Activated CD4-positive, alpha-beta T cell treated with anti-CD3 and anti-CD28 coated beads, Interleukin-2, amount 50 U/mL, for 16 hours (primary cell): ENCODE results near the gene ANKDD1B.

Experiments
- DNase-seq: peaks from one replicate; pipeline ENCODE4 v3.0.0-alpha.2; 2020

ANKDD1B gene

DNA sequence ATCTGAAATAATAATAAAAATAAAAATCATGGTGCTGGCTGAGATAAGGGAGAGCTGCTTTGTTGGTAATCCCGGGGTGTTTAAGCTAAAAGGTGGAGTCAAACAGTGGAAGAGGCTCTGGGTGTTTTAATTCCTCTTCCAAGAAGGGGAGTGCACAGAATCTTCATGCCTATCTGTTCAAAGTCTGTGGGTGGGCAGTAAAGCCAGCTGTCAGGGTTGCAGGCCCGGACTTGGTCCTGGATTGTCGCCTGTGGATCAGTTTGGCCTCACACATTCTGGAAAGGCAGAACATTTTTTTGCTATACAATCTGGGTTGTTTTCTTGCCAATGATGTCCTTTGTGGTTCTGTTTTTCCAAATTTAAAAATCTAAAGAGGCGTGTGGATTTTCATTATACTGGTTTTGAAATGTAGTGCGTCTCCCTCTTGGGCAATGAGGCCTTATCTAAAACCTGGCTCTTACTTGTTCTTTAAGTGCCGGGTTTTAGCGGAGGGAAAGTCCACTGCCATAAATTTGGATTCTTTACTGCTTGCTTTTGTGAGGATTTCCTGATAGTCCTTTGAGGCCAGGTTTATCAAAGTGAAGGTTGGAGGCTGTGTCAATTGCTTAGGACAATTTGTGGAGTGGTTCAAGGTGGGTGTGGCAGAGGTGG is 5.8 kb downstream of the ANKDD1B start:
- no peak for DNase-seq

DNA sequence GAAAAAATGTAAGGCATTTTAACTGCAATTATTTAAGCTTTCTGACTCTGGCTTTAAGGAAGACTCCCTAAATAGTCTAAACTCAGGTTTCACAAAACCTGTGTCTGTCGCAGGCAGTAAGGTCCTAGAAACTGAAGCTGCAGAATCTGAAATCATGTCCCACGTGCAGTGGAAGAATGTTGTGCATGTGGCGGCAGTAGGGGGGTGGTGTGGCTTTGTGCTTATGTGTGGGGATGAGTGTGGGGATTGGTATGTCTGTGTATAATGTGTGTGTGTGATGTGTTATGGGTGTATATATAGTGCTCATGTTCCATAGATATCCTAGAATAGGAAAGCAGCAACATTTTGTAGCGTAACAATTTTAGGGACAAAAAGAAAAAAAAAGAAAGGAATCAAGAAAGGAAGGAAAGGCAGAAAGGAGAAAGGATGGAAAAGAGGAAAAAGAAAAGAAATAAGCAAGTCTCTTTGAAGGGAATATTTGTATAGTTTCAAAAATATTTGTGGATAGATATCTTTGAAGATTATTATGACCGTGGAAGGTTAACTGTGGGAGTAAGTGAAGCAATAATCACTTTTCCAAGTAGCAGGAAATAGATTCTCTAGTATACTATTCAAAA is 6.6 kb downstream of the ANKDD1B start:
- no peak for DNase-seq

DNA sequence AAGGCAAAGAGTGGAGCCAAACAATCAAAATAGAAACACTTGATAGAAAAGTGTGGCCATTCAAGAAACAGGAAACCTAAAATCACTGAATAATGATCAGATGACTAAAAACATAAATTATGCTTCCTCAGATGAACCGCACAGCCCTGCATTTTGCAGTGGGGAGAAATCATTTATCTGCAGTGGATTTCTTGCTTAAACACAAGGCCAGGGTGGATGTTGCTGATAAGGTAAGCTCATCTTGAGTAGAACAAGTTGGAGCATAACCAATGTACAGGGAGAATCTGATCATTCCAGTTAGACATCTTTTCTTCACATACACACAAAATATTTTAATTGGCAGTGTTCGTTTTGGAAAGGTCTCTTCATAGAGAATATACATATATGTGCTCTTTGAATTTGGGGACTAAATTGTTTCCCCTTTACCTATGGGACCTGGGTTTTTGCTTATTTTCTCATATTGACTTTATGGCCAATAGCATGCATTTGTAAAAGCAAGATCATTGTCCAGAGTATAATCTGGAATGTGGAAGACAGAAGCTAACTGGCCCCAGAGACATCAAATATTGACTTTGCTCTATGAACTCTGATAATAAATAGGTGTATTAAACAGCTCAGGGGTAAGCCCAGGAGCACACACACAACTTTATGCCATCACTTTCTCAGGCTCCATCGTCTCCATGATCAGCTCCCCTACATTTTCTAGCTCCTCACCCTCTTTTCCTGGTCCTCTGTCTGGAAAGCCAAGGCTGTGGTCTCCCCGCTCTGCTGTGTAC is 9.1 kb downstream of the ANKDD1B start:
- DNase-seq, result peak; percentile 15

DNA sequence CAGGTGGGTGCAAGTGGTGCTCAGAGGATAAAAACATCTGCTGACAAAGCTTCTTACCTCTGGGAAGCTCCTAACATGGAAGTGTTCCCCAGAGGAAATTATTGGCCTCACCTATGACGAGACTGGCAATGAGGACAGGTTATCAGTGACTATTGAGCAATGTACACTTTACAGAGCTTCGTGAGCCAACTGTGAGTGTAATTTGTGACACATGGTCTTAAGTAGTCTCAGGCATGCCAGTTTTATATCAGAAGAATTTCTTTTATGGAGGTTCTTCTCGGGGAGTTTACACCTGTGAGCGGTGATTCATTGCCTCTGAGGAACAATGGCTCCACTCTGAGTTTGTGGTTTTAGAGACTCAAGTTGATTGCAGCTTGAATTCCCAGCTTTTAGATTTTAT is 11.3 kb downstream of the ANKDD1B start:
- DNase-seq, result no peak

DNA sequence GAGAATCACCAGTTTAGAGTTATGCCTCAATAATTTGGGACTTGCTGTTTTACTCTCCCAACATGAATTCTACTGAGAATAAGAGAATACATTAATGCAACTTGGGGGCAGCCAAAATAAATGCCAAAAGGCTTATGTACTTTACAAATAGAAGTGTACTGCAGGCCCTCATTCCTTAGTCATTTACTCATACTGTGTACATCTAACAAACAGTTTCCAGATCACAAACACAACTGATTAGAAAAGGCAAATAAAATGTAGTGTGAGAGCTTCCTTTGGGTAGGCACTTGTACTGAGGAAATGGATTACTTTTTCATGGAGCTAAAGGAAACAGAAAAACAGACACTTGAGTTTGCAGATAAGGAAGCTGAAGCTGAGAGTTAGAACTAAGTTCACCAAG is 12.6 kb downstream of the ANKDD1B start:
- no peak for DNase-seq

DNA sequence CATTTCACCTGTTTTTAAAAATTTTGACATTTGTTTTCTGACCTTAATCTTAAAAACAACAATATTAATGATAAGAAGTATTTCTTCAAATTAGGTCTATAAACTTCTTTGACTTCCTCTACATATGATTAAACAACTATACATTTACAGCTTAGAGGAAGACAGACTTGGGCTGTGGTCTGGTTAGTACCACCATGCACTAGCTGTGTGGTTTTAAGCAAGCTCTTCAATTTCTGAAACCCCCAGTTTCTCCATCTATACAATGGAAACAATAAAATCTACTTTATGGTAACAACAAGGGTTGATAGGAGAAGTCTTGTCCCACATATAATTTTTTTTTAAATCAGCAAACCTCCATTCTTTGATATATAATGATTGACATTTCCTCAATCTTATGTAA is 15.7 kb downstream of the ANKDD1B start:
- DNase-seq, result no peak

DNA sequence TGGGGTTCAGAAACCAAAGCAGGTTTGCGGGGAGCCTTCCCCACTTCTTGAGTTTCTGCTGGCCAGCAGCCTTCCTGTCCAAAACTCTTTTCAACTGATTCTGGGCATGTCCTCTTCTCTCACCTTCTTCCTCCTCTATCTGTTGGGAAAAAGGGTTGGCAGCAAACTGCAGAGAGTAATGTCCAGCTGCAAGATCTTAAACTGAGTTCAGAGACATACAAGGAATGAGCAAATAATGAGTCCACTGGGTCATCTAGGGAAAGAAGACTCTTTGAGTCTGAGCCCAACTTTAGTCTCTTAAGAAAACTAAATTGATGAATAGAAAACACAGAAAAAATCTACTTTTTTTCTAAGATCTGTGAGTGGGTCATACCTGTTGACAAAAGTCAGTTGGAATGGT is 16.5 kb downstream of the ANKDD1B start:
- DNase-seq, result no peak

DNA sequence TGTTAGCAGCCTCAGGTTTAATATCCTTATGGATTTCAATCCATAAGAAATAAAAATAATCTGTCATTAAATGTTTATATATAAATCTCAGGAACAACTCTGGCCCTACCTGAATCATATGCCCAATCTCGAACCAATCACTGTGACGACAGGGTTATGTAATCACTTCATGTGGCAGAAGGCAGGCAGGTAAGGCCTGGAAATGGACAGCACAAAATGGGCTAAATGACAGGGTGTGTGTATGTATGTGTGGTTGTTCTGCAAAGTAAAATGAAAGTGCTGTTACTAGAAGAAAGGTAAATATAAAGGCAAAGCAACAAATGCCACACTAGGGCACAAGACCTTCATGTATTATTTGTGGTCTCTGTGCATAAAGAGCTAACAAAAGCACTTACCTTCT is 19.6 kb downstream of the ANKDD1B start:
- DNase-seq, result no peak

DNA sequence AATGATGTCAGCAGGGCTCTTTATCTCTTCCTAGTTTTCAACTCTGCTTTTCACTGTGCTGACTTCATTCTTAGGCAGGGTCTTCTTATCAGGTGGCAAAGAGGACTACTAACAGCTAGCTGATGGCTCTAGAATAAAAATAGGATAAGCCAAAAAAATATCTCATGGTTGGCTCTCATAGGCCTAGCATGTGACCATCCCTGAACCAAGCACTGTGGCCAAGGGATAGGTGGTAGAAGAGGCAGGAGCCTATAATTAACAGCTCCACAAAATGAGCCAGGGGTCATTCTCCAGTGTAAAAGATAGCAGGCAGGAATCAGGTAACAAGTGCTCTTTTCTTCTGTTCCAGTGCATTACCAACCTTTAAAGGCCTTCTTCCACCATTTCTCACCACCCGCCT is 21.1 kb downstream of the ANKDD1B start:
- DNase-seq, result no peak

DNA sequence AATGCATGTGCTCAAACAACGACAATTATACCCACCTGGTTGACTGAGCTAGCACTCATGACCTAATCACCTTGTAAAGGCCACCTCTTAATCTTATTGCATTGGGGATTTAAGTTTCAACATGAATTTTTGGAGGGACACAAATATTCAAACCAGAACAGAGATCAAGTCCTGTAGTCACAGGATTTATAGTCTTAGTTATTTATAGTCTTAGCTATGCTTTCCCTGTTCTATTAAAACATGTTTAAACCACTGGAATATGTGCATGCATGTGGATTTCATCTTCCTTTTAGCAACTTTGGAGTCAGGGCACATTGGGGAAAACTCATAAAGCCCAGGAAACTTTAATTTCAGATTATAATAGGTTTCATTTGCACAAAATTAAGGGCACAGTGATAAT is 26.7 kb downstream of the ANKDD1B start:
- no peak for DNase-seq

DNA sequence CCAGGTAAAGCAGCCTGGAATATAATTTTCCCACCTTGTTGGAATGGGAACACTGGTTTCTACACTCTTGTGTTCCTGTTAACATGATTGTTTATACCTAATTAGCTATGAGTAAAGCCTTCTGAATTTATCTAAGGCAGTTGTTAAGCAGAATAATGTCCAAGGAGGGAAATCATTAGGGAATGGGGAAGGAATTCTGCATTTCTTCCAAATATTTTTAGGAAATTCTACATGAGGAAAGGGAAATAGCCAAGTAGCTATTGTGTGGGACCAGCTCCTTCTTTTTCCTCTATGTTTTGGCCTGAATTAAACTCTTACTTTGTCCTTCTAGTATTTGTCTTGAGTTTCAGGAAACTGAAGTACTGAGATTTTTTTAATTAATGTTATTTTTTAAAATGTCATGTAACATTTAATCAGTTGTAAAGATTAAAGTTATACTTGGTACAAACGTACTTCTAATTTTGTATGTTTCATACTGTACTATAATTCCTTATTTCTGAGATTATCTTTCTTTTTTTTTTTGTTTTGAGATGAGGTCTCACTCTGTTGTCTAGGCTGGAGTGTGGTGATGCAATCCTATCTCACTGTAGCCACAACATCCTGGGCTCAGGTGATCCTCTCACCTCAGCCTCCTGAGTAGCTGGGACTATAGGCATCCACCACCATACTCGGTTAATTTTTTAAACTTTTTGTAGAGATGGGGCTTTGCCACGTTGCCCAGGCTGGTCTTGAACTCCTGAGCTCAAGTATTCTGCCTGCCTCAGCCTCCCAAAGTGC is 28.5 kb downstream of the ANKDD1B start:
- no peak for DNase-seq

DNA sequence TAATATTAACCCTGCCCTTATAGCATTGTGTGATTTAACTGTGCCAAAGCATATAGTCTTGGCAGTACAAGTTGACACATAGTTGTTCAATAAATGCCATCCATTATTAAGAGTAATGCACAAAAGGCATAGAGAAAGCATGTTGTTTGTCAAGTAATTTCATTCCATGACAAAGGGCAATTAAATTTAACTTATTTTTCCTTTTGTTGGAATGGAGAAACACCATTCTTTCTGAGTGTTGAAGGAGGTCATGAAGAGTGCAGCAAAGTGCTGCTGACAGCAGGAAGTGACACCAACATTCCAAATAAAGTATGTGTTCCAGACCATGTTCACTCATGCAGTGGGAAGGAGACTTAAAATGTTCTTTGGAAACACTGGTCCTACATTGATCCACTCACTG is 29.1 kb downstream of the ANKDD1B start:
- no peak for DNase-seq

DNA sequence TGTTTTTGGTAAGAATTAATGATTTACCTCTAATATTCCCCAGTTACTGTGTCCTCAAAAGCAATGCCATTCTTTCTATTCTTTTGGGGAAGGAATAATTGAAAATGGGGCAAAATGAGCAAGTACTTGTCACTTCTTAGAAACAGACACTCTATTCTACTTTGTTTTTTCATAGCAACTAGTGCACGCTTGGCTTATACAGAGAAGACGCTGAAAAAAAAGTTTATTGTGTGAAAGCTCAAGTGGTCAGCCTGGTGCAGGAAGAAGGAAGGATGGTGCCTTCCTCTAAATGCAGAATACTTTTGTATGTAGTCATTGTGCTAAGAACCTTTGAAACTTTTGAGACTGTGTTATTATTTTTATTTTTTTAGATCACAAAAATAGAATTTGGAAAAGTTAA is 29.6 kb downstream of the ANKDD1B start:
- DNase-seq, result no peak

DNA sequence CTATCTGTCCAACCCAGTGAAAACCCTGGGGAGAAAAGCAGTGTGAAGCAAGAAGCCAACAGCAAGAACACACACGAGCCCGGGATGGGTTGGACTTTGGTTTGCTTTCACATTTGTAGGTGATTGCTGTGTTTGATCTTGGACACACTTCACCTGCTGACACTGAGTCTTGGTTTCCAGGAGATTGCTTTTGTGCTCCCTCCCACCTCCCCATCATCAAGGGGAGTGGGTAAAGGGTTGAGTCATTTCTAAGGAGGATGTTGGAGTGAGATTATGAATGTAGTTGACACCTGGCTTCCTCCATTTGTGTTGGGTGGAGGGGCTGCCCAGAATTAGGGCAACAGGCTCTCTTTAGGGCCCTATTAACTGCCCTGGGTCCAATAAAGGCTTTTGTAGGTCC is 37.5 kb downstream of the ANKDD1B start:
- peak; percentile 39 for DNase-seq

DNA sequence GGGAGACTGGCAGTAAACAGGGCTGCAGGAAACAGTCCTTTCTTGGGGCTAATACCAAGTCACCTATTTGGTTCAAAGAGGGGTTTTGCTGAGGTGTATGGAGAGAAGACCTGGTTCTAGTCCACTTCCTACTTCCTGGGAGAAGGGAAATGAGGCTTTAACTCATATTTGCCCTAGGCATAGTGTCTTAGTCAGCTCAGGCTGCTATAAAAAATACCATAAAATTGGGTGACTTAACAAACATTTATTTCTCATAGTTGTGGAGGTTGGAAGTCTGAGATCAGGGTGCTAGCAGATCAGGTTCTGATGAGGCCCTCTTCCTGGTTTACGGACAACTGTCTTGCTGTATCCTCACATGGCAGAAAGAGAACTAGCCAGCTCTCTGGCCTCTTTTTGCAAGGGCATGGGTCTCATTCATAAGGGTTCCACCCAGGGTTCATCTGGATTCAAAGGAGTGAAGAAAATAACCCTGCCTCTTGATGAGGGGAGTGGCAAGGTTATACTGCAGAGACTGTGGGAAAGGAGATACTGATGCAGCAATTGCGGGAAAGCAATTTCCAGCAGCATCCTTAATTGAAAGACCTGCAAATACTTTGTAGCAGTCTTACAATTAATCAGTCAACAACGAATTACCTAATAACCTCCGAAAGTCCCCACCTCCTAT is 40.5 kb downstream of the ANKDD1B start:
- DNase-seq, result no peak

DNA sequence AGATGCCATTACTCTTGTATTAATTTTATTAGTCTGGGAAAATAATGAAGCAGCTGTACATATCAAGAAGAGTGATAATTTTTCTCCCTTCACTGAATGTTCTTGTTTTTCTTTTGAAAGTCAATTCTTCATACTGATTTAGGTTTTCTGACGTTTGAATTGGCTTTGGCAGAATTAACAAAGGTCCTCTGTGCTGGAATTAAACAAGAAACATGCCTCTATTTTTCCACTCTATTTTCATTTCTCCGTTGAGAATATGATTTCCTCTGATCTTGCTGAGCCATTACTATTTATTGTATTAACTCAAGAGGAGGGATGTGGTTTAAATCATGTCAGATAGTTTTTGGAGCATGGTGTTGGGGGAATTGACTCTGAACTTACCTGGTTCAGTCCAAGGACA is 42.3 kb downstream of the ANKDD1B start:
- no peak for DNase-seq

DNA sequence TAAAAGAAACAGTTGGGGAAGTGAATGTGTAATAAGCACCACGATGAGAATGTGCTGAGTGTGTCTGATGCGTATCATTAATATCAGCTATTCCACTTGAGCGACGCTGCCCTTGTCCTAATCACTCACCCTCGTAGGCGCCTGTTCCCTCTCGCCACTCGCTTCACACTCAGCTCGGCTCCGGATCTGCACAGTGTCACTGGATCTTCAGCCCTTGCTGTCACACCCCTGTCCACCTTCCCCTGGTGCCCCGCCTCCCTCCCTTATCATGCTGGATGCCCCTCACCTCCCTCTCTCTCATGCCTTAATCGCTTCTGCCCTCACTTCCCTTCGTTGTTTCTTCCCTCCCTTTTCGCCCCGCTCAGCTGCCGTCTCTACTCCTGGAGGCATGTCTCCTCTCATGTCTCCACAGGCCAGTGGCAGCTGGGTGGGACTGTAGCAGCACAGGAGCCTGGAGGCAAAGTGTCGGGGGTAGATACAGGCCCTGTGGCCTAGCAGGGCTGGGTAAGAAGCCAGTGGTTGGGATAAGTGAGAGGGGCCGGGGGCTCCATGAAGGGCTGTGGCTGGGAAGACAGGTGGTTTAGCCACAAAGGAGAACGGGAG is 43.5 kb downstream of the ANKDD1B start:
- no peak for DNase-seq

DNA sequence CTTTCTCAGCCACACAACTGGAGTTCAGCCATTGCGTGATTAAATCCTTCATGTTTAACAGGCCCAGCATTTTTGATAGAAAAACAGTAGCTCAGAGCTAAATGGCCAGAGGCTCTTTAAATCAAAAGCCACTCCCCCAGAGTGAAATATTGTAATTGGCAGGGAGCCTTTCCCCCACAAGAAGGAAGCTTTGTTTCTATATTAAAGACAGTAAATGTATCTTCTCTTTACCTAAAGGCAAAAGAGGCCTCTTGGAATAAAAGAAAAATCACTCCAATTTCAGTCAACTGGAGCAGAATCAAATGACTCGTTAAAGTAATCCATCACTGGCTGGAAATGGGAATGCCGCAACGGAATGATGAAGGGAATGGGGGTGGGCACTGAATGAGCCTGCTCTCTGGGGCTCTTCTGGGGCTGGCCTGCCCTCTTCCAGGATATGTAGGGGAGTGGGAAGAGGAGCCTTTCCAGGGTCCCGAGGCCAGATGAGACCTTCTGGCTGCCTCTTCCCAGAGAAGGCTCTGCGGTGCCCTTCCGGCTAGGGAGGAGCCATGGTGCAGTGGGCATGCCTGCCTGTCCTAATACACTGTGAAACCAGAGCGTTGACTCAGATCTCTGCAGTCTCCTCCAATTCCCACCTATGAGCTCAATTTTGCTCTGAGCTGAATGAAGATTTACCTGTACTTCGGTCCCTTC is 45.2 kb downstream of the ANKDD1B start:
- no peak for DNase-seq

DNA sequence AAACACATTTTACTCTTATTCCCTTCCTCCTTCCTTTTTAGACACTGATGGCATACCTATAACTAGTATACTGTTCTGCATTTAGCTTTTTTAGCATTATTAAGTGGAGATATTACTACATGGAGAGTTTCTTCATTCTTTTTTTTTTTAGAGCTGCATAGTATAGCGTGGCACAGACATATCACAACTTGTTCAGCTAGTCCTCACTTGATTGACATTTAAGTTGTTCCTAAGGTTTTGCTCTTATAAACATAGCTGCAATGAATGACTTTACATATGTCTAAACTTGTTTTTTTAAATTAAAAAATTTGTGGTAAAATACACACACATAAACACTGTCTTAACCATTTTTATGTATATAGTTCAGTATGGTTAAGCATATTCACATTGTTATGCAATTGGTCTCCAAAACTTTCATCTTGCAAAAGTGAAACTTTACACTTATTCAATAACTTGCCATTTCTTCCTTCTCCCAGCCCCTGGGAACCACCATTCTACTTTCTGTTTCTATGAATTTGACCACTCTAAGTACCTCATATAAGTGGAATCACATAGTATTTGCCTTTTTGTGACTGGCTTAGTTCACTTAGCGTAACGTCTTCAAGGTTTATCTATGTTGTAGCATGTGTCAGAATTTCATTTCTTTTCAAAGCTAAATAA is 48.7 kb downstream of the ANKDD1B start:
- DNase-seq, result no peak

DNA sequence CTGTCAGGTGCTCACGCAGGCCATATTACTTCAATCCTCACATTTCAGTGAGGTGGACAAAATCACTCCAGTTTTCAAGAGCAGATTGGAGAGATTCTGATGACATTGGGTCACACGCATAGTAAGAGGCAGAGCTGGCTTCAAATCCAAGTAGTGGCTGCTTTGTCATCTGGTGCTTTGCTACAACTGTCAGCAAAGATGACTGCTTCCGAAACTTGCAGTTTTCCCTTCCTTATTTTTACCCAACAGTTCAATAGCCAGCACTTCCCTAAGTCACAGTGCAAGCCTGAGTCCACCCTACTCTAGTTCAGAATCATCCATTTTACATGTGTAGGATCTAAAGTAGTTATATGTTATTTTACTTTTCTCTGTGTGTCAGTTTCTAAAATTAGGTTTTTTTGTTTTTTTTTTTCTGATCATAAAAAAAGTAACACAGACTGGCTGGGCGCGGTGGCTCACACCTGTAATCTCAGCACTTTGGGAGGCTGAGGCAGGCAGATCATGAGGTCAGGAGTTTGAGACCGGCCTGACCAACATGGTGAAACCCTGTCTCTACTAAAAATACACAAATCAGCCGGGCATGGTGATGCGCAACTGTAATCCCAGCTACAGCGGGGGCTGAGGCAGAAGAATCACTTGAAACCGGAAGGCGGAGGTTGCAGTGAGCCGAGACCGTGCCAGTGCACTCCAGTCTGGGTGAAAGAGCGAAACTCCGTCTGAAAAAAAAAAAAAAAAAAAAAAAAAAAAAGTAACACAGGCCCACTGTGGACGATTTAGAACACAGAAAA is 49.6 kb downstream of the ANKDD1B start:
- DNase-seq, result no peak

DNA sequence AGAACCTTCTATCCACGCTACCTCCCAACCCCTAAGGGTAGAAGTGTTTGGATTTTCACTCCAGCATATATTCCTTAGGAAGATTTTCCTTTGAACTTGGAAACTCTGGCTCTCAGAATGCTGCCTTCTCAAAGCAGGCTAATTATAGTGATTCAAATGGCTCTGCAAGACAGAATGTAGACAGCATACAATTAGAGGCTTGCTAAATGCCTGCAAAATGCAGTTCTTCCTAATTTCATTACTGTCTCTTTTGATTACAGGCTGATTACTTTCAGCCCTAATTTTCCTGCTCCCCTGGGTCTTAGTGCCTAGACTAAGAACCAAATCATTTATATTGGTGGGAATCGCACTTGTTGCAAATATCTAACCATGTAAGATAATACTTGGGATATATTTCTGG is 50.8 kb downstream of the ANKDD1B start:
- DNase-seq, result no peak
